ENCODE data around the gene PDE4B.

PDE4B gene

DNA sequence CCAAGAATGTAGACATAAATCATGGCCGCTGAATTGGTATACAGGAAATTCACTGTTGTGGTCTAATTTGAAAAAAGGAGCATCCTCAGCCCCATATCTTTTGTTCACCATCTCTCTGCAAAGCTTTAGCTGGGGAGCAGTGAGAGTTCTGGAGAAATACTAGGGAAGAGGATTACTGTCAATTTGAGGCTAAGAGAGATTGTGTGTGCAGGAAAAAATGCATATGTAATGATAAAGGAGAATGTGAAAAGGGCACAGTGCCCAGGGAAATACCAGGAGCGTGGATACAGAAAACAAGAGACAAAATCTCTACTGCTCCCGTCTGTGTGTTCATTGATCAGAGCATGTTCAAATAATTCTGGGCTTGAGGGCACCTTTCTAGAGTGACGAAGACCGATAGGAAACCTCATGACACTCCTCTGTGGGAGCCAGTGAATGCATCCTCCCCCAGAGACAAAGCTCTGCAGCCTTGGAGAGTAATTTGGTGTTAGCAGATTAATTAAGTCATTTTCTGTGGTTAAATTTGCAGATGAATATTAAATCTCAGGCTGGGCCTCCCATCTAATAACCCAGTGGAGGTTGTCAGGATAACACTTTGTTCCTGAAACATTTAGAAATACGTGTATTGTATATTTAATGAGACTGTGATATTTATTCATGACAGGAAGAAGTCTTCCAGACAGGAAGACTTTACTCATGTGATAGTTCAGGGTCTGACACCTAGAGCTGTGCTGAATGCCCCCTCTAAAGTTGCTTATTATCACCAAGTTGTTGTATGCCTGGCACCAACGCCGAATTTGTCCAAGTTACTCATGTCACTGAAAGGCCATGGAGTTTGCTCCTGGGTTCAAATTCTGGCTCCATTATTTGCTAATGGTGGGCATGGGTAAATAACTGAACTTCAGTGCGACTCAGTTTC lies 453.9 kb downstream of the PDE4B start:
- no peak for DNase-seq

DNA sequence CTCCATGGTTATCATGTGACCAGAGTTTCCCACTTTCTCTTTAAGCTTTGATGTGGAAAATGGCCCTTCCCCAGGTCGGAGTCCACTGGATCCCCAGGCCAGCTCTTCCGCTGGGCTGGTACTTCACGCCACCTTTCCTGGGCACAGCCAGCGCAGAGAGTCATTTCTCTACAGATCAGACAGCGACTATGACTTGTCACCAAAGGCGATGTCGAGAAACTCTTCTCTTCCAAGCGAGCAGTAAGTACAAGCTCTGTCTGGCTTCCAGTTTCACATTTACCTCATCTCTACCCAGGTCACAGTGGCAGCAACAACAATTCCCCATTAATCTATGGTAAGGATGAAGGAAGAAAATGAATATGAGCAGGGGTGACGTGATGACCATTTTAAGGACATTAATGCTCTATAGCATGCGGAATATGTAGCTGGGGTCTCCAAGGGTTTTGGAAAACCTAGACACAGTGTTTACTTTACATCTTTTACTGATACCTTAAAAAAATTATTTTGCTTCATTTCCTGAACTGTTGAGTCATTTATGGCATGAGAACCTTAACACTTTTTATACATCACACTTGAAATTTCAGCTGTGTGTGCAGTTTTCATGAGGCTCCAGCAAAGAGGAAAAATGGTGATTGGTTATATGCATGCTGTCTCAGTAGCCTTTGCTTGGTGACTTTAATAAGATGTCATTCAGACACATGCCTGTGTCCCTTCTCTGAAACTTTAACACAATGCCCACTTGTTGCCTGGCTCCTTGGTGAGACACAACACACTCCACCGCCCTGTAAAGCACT lies 454.9 kb downstream of the PDE4B start:
- DNase-seq, result no peak

DNA sequence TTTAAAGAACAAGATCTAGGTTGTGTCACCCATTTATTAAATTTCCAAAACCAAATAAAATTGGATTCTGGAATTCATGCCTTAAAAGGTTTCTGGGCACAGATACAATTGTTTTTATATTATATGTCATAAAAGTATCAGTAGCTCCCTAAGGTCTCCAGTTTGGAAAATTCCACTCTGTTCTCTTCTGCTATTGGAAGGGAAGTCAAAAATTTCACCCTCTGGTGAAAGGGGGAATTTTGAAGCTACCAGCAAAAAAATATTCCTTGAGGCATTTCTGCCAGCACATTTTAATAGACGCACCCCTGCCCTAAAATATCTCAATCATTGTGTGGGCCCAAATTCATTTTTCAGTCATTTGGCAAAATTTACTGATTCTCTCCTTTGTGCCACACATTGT lies 455.6 kb downstream of the PDE4B start:
- no peak for DNase-seq

DNA sequence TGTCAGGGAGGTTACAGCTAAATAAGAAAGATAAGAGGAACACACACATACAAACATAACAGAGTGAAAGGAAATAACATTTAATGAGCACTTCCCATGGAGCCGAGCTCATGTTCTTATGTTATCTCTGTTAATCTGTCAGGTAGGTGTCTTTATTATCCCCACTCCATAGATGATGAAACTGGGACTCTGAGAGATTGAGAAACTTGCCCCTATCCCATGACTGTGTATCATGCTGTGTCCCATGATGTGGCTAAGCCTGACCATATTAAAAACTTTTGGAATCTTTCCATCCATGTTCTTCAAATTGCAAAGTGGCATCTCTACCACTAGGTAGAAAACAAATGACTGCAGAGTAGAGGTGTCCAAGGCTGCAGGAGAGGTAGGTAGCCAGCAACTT lies 456.1 kb downstream of the PDE4B start:
- no peak for DNase-seq

DNA sequence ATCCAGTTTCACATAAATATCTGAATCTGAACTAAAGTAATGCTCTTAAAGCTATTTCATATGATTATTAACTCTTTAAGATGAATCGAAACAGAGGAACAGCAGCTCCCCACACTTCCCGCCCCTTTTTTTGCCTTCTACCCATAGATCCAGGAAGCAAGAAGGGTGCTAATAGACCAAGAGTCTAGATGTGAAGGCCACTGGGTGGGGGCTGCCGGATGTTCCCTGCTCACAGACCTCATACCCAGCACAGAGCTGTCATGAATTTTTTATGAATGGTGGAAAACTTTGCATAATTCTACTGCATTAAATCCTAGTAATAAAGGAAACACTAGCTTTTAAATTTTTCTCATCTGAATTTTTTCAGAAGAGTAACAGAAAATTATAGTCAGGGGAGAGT lies 457.4 kb downstream of the PDE4B start:
- no peak for DNase-seq

DNA sequence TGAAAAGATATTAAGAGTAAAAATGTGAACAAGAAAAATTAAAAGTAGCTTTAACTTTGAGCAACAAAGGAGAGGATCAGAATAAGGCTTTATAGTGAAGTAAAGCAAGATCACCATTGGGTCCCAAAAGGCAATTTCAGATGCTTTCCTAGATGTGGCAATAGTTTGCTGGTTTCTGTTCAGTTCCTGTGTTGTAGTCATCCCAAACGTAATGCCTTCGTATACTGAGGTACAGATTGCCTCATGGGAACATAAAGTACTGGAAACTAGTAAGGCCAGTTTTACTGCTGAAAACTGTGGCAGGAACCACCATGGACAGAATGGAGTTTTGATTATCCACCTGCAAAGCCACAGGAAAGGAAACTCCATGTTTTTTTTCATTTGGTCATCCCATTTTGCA lies 457.8 kb downstream of the PDE4B start:
- DNase-seq, result no peak

DNA sequence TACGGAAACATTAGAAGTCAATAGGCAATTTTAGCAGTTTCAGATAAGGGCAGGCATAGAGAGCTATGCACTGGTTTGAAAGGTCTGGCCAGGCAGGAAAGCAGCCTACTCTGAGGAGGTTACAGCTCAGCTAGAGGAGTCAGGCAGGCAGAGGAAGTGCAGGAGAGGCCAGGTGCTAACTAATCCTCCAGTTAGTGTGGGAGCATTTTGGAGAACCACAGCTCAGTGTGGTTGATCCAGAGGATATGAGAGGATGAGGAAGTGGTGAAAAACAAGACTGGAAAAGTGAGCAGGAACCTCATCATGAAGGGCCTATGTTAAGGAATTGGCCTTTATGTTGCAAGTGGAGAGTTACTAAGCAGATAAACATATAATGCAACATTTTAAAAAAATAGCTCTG lies 458.9 kb downstream of the PDE4B start:
- no peak for DNase-seq

DNA sequence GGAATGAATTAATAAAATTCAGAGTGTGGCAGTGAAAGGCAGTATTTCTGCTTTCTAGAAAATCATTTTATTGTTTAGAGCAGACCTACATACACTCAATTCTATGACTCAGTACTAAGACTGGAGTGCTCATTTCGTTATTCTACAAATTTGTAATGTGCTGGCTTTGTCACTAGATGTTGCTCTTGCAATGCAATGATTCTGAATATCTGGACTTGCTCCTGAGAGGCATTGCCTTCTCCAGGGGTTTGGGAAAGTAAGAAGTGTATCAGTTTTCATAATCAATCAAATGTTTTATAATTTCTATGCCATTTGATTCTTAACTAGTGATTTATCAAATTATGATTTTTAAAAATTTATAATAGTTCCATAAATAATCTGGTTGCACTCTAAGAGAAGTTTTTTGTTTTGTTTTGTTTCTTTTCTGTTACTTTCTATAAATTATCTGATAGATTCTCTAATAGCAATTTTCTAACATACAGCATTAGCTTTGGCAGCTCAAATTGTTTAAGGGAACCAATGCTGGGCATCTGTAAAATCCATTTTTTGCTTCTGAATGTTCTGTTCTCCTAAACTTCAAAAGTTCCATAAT lies 460.7 kb downstream of the PDE4B start:
- peak; percentile 42 for DNase-seq

DNA sequence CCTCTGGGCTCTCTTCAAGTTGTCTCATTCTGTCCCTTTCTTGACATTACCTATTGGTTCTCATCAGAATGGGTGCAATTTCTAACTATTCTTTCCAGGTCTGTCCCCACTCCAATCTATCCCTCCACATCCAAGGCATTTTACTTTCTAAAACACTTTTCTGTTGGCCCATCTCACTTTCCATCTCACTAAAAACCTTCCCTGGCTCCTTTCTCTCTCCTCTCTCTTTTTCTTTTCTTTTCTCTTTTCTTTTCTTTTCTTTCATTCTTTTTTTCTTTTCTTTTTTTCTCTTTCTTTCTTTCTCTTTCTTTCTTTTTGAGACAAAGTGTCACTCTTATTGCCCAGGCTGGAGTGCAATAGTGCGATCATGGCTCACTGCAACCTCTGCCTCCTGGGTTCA lies 462.1 kb downstream of the PDE4B start:
- no peak for DNase-seq

DNA sequence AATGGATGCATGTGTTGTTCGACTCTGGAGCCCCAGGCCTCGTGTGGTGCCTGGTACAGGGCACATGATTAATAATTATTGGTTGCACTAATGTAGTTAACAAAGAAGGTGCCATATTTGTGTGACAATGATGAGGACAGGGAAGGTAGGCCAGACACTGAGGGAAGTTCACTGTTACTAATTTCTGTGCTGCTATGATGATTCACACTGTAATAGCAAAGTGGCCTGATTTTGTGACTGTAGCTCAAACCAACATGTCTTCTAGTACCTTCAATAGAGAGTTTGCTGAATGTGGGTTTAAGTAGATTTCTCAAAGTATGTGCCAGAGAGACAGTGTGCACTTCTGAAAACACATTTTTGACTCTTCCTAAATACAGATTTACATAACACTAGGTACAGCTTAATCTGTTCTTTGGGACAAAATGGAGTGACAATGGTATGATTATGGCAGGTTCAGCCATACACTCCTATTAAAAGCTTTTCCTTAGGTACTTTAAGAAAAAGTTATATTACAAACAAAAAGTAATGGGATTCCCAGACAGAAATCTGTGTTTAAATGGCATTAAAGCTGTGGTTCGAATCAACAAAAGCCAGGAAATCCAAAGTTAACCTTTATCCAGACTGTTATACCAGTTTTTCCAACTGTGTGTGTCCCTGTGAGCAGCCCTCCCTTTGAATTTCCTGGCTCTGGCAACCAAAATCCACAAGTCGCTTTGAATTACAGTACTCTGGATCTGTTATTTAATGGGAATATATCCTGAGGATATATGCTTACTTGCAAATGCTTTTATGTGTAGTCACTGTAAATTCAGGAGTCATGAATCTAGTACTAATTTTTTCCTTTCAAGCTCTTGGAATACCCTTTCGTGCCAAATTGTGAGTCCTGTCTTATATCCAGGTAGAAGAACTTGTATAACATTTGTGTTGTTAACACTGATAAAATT lies 464.2 kb downstream of the PDE4B start:
- no peak for DNase-seq

DNA sequence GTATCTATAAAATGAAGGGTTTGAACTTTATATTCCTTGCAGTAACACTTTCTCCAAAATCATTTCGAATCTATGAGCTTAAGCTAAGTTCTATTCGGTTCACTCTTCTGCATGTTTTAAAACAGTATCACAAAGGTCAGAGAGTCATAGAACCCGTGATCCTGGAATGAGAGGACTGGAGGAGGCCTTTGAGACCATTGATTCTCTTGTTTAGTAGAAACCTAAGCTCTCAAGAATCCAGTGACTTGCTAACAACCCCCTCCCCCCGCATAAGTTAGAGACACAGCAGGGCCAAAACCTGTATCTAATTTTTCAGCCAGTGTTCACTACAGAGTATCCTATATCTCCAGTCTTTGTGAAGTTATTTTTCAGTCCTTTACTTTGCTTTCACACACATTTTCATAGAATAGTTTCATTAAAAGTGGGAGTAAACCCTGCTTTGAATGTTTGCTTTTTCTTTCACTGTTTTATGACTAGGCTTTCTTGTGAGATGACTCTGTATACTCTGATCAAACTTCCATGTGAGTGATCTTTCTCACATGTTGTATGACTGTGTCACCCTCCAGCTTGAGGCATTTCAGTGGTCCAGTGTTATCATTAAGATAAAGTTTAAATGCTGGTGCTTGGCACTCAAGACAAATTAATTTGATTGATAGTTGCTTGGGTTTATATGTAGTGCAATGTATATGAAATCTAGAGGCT lies 465.9 kb downstream of the PDE4B start:
- no peak for DNase-seq

DNA sequence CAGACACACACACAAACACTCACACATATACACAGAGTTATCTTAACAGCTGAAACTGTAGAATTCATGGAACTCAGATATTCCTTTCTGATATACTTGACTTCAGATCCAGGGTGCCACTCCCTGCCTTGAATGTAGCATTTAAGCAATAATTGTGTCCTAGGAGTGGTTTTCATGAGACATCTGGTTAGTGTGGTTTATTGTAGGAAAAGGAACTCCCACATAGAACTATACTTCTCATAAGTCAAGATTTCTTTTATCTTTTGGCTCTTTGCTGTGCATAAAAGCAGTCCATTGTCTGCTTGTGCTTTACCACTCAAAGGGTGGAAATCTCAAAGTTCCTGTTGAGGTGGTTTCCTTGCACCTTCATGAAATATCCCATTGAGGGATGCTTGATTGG lies 468.7 kb downstream of the PDE4B start:
- DNase-seq, result no peak

DNA sequence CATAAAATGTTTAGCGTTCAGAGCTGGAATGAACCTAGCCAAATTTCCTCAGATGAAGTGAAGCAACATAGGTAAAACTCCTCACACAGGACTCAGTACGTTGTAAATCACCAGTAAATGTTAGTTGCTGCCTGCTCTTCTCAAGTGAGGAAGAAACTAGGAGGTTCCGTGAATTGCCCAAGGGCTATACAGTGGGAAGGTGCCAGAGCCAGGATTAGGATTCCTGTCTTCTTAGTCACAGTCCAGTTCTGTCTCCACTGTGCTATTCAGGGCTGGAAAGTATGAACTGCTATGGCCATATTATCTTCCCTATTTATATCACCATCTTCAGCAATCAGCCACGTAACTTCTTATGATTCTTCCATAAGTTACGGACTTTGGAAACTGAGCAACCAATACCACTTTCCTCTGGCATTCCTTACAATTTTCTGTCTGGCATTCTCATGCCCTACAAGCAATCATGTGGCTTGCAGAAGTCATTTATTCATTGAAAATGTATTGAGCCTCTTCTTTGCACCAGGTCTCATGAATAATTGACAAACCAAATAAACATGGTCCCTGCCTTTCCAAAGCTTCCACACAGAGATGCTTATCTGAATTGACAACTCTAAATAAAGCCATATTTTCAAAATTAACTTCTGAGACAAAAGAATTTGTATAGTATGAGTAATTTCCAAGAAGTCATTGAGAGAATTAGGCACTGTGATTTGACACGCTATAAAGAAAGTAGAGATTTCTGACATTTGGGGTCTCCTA lies 469.7 kb downstream of the PDE4B start:
- DNase-seq, result no peak

DNA sequence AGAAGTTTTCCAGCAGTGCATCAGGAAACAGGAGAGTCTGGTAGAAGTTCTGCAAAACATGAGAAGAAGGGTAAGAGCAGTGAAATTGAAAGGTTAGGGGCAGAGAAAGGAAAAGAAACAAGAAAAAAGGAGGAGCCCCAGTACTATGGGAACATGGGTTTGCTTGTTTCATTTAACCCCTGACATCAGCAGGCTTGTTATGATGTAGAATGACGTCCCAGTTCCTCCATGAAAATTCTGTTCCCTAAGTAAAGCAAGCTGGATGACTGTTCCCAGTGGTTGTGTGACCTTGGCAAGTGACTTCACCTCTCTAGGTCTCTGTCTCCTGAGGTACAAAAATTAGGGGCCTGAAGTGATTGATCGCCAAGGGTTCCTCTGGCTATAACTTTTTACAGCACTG lies 472.6 kb downstream of the PDE4B start:
- DNase-seq, result no peak

DNA sequence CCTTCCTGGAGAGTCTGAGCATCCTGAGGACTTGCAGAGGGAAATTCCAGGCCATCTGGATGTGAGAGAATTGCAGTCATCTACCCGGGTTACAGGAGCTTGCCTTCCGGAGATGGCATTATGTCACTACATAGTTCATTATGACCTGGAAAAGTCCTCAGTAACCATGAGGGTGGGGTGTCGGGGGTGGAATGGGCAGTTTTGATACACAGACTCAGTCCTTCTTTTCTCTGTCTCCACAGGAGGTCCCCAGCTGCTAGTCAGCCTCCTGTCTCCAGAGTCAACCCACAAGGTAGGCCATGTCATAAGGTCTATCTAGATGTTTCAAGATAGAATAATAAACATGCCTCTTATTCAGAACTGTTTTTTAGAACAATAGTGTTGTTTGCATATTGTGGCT lies 473.1 kb downstream of the PDE4B start:
- no peak for DNase-seq

DNA sequence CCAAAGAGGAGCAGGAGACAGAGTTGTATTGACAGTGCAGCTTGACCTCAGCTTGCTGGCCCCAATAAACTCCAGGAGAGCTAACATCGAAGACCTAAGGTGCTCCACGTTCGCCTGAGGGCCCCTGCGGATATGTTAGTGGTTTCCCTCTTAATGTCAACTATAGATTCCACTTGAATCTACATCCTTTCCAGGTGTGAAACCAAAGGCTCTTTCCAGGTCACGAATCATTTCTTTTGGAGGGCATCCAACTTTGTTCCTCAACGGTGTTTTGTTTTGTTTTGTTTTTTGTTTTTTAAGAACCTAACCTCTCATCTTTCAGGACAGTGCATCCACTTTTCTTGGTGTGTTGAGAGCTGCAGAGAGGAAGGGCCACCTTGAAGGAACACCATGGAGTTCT lies 473.7 kb downstream of the PDE4B start:
- DNase-seq, result no peak

DNA sequence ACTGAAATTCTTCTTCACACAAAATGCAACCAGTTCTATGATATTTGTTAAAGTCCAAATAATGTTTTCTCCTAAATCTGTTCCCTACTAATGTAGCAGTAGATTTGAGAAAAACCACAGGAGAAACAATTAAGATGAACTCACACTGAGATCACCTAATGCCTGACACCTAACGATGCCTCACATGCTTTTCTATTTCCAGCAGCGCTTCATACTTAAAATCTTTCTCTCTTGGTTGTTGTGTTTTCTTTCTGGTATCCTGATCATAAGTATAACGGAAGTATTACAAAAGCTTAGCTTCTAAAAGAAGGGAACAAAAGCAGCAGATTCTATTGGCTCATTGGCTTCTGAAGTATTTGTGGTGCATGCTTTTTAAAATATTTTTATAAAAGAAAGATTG lies 474.1 kb downstream of the PDE4B start:
- DNase-seq, result no peak

DNA sequence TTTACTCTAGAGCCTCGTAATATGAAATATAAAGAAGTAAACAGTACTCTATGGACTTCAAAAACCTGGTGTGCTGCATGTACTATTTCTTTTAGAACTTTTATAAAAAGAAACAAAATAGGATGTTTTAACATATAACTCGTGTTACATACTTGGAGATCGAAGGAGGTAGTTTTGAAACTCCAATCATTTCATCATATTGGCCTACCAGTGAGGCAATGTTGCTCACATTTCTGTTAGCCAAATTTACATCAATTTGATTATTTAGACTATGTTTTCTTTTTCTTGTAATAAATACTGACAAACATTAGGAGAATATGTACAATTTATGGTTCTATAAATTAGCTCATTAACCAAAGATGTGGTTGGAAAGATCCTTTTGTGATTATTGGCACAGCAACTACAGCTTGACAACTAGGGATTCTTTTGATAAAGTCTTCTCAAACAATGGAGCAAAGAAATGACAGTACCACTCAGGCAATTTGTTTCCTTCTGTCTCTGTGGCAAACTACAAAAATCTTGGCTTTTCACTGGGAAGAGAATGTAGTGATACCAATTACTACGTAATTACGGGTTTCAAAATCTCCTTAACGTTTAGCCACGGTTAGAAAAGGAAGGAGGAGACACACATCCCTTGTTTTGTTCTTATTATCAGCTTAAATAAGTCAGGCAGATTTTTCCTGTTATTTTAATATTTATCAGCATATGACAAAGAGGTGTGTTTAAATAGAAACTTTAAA lies 474.7 kb downstream of the PDE4B start:
- no peak for DNase-seq

DNA sequence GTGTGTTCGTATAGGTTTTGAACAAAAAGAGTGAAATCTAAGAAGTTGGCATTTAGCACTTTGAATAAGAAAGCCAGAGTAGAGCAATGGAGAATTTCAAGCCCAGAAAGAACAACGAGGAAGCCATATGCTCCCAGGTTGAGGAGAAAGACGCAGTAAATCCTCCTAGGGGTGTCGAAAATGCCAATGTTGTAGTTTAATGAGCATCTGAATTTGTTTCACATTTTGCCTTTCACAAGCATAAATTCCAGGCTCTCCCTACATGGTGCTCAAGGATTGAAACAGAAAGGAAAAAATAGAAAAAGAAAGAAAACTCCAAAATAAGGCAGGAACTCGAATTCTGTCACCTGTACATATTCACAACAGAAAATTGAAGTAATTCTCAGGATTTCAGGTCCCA lies 476.5 kb downstream of the PDE4B start:
- DNase-seq, result no peak

DNA sequence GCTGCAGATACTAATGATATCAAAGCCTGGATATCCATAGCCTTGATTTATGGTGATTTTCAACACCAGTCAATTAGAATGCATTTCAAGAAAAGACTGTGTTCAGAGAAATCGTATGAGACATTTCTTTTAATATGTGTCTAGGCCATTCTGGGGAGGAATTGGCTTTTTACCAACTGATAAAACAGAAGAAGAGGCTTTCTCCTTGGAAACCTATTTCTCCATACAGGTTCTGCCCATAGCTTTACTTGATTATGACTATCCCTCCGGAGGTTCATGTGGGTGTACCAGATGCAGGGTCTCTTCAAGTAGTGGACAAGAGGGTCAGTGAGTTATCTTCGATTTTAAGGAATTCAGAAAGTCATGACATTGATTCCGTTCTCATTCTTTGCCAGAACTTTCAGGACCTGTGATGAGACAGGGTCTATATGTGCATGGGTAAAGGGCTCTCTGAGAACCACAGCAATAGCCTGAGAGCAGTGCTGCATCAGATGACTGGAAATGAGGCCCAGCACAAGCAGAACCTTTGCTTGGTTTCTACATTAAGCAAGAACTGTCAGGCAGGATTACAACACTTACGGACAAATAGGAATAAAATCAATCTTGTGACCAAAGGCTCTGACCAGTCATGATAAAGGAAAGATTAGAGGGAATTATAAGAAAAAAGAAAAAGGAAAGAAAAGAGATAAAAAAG lies 477.6 kb downstream of the PDE4B start:
- DNase-seq, result no peak
